HG02970 (cell line): Measurements from ENCODE around the gene SORCS2.

Experiments used
- ATAC-seq: cut with Tn5 transposase; IDR thresholded peaks from one replicate; pipeline ENCODE4 v1.9.1; 2021; ENCODE audit warnings: mild to moderate bottlenecking, moderate library complexity, moderate number of reproducible peaks; ENCODE audit not compliant: unreplicated experiment, low FRiP score

The SORCS2 gene

DNA sequence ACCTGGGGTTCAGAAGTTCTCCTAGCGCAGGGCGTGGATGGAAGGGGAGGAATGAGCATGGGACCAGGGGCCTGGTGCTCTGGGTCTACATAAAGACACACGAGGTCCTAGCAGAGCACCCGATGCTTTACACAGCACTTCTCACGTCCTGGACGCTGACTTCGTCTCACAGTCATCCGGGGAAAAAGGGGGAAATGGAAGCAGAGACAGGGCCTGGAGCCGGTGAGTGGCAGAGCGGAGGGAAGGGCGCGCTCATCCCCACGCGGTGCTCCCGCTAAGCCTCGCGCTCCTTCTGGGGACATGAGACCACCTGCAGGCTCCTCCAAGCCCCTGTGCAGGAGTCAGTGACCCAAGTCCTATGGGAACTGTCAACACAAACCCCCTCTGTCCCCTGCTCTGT, 589.7 kb downstream of the SORCS2 start:
- no peak for ATAC-seq

DNA sequence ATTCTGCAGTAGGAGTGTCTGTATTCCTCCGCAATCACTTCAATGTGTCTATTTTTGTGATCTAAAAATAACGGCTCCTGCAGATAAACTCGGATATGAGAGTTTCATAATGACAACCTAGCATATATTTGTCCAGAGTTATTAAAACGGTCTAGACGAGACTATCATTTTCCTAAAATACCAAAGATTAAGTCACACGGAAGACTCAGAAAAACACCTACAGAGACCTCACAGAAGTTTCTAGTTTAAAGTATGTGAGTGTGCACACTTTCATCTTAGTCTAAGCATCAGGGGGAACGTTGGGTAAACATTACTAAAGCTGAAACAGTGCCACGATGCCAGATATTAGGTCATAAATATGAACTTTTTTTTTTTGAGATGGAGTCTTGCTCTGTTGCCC, 590.4 kb downstream of the SORCS2 start:
- ATAC-seq = no peak

DNA sequence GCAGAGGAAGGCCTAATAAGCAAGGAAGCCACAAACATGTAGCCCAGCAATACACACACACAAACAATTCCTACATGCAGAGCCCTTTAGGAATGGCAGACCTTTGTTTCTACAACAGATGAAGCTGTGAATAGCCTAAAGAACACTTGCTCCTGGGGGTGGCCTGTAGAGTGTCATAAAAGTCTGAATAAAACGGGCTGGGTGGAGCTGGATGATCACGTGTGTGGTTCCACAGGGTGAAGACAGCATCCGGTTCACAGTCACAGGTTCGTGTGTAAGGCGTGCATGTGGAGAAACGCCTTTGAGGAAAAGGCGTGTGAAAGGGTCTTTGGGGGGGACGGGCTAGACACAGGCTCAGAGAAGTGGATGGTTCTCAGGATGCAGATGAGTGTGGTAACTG, 591.2 kb downstream of the SORCS2 start:
- no peak for ATAC-seq

DNA sequence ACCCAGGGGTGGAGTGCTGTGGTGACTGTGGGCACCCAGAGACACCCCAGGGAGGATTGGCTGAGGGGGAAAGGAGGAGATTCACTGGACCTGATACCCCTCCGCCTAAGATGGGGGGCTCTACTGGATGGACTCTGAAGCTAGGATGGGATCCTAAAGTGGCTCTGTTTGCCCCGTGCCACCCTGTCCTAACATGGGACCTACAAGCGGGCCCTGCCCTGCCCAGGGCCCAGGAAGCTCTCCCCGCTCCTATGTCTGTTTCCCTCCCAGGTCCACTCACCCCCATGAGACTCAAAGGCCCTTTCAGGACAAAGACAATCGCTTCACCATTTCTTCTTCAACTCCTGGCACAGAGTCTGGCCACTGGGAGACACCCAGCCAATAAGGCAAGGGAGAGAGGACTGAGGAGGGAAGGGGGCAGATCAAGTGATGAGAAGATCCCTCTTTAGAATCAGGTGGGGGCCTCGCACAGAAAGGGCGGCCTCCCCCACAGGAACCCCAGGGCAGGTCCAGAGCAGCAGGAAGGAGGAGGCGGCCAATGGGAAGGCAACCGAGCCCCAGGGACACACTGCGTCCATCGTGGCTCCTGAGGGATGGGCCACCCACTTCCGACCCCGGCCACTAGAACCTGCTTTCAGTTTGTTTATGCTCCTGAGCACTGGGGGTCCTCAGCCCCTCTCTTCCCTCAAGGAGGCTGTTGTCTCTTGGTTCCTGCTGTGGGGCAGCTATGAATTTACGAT, 592.0 kb downstream of the SORCS2 start:
- no peak for ATAC-seq

DNA sequence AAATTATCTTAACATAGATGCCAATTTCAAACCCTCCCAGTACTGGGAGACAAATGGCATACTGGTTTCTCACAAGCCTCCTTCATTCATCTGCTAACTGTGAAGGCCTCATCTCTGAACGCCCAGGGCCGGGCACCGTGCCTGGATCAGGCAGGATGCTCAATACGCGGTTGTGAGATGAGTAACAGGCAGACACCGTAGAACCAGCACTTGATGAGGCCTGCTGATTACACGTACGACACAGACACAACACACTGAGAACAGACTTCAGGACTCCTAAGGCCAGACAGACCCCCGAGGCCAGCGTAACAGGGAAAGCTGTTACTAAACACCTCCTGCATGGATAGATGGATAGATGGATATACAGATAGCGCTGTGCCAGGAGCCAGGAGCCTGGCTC, 592.7 kb downstream of the SORCS2 start:
- no peak for ATAC-seq

DNA sequence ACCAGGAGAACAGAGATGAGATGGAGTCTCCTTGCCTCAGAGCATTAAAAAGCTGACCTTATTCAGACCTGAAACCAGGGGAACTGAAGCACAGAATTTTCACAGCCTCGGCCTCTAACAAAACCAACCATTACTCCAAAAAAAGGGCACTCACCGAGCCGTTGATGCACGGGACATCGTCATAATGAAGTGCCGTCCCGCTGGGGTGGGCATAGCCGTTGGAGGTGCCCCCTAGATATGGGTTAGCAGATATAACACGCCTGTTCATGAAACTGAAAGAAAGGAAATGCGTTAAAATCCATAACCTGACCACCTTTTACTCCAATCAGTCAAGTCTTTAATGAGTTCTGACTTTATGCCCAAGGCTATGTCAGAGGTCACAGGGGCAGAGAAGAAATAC, 593.7 kb downstream of the SORCS2 start:
- no peak for ATAC-seq

- no peak for ATAC-seq
These were observed 594.2 kb downstream of the SORCS2 start for GRCh38 chr4:7786517-7786916.

DNA sequence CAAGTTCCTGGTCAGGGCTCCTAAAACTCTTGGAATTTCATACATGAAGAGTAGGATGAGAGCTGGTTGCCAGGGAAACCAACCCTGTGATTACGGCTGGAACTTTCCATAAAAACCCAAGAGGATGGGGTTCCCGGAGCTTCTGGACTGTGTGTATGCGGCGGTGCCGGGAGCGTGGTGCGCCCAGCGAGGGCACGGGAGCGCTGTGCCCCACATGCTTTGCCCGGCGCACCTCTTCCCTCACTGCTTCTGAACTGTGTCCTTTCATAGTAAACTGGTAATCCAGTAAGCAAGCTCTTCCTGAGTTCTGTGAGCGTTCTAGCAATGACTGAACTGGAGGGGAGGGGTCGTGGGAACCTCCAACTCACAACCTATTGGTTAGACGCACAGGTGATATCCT, 594.7 kb downstream of the SORCS2 start:
- ATAC-seq = no peak

DNA sequence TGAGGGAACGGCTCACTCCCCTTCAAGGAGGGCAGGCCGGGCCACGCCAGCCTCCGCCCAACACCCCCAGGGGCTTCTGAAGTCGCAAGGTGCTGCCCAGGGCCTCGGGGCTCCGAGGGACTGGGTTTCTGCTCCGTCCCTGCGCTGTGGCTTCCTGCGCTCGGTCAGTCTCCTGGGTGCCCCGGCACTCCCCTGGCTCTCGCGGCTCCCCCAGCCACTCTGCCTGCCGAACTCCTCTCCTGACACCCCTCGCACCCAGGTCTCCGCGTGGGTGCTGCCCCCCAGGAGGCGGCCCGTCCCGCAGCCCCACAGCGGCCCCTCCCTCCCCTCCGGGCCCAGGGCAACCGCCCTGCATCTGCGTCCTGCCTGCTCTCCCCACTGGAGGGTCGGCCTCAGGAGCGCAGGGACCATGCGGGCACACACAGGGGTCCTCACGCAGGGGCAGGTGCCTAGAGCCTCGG, 595.4 kb downstream of the SORCS2 start:
- no peak for ATAC-seq

GRCh38 chr4:7788193-7788592, 595.9 kb downstream of the SORCS2 start:
- ATAC-seq = no peak

DNA sequence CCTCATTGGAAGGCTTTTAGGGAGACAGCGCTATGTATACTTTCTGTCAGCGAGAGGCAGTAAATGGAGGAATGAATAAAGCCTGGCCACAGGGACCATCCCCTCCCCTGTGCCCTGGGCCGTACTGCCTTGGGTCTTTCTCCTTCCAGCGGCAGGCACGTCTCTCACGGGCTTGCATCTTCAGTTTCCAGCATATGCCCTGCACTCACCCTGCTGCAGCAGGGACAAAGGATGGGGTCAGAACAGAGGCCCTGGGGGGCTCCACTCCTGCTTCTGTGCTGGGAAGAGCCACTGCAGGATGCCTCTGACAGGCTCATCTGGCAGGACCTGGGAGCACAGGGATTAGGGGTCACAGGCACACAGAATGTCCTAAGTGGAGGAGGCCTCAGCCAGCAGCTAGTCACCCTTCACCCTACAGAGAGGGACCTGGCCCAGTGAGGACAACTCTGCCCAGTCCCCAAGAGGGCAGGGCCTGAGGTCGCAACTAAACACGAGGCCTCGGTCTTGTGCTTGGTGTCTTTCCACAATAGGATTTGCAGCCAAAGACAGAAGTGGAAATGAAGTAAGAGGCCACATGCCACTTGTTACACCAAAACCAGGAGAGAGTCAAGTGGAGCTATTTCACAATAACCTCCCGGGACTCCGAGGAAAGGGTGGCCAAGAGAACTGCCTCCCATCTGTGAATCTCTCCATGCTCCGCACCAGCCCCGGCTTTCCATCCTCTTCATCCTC, 596.5 kb downstream of the SORCS2 start:
- no peak for ATAC-seq

DNA sequence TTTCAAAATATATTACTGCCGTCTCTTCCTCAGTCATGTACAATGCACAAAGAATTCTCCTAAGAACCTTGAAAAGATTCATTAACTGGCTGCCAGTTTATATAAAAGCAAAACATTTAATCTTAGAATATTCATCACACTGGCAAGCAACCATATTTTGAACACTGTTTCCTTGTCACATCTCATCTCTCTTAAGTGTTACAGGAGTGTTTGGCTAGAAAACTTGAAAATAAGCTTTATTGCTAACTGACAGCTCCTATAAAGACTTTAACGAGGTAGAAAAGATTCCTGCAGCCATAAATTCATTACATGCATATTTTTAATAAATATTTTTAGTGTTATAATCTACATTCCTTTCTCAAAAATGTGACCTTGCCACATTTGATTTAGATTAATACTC, 597.7 kb downstream of the SORCS2 start:
- ATAC-seq = no peak

DNA sequence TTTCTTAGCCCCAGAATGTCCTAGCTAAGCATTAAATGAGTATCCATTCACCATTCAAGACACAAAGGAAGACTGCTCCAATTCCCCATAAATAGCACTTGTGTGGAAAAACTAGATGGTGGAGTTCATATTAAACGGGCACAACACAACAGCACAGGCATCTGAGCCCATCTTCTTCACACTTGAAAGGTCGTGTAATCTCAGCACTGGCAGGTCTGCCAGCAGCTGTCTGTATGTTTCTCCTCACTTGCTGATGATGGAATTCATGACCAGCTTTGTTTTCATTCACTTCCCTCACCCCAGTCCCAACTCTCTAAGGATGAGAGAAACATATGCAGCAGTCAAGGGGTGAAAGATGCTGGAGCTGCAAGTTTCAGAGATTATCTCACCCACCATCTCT, 598.7 kb downstream of the SORCS2 start:
- no peak for ATAC-seq
